A549 (cell line): ENCODE measurements around the gene NHSL1. TPM values are rescaled to one million over a fixed set of nuclear protein-coding genes. Genes with fewer than 3 reads are reported as not detected.

Experiments
- ATAC-seq, 2 experiments: fragments of 200-7000 bp in 1 of 2; fragments of >200 bp in 1 of 2; cut with Nextera tagmentation in 1 of 2; cut with Tn5 transposase in 1 of 2; 3 replicates each; pipeline versions ENCODE4 v1.8.0 to v1.9.1; 2018 to 2020; ENCODE audit warnings: mild to moderate bottlenecking in 1 of 2, moderate library complexity in 1 of 2
- CTCF ChIA-PET: fragments of 300-600 bp; sonication (Branson Sonifier 250); formaldehyde crosslinking; extraction: SDS; loops from one replicate; lab custom pipeline; 2021; ENCODE audit warnings: antibody characterized with exemption, inconsistent platforms; lab: Yijun Ruan, JAX
- POLR2A ChIA-PET: fragments of 350-600 bp; formaldehyde crosslinking; extraction: SDS; loops from one replicate; lab custom pipeline; 2021; ENCODE audit warnings: antibody characterized with exemption, inconsistent platforms; lab: Yijun Ruan, JAX
- DNase-seq, 2 experiments: peaks; one replicate each; pipeline versions ENCODE4 v3.0.0 to v3.0.0-alpha.2; 2011 to 2016; ENCODE audit warnings: low read depth in 1 of 2, low spot score in 1 of 2
- FAIRE-seq: peaks from 2 replicates; lab custom pipeline; 2011; peaks lifted over from hg19 to GRCh38; lab: Jason Lieb, UNC
- H3K27ac ChIP-seq, 2 experiments: fragments of >200 bp; sonication (Bioruptor Twin); formaldehyde crosslinking; 3 replicates each; pipeline ENCODE4 v1.5.1; 2016 to 2017
- H3K4me1 ChIP-seq: fragments of >200 bp; sonication (Bioruptor Twin); formaldehyde crosslinking; 3 replicates; pipeline ENCODE4 v1.6.1; 2016
- H3K4me2 ChIP-seq: fragments of >200 bp; sonication (Bioruptor Twin); formaldehyde crosslinking; 3 replicates; pipeline ENCODE4 v1.6.1; 2016
- H3K4me3 ChIP-seq: fragments of >200 bp; sonication (Bioruptor Twin); formaldehyde crosslinking; 3 replicates; pipeline ENCODE4 v1.5.1; 2016
- H3K9me3 ChIP-seq: fragments of >200 bp; sonication (Bioruptor Twin); formaldehyde crosslinking; 3 replicates; pipeline ENCODE4 v1.6.1; 2016
- BCL3 ChIP-seq: fragments of >200 bp; sonication (Bioruptor Twin); formaldehyde crosslinking; IDR thresholded peaks from 3 replicates; pipeline ENCODE4 v1.6.1; 2016
- CBX8 ChIP-seq: fragments of 200-600 bp; sonication (generic); IDR thresholded peaks from 2 replicates; pipeline ENCODE4 v1.6.1; 2016
- CHD2 ChIP-seq: fragments of 150-350 bp; IDR thresholded peaks from 2 replicates; pipeline ENCODE4 v1.6.1; 2014; ENCODE audit warnings: low read length; ENCODE audit not compliant: partially characterized antibody
- CHD4 ChIP-seq: fragments of 200-600 bp; sonication (generic); IDR thresholded peaks from 2 replicates; pipeline ENCODE4 v1.6.1; 2016; ENCODE audit warnings: antibody characterized with exemption, mild to moderate bottlenecking, borderline replicate concordance
- CTCF ChIP-seq: fragments of >200 bp; sonication (Bioruptor Twin); formaldehyde crosslinking; IDR thresholded peaks from 3 replicates; pipeline ENCODE4 v1.5.1; 2016
- FOSB ChIP-seq: fragments of 250-450 bp; sonication (Bioruptor Pico); IDR thresholded peaks from 2 replicates; pipeline ENCODE4 v1.5.0; 2020; ENCODE audit warnings: mild to moderate bottlenecking, moderate library complexity
- FOXS1 ChIP-seq: fragments of 250-450 bp; sonication (Bioruptor Pico); IDR thresholded peaks from 2 replicates; pipeline ENCODE4 v1.5.0; 2020; ENCODE audit warnings: mild to moderate bottlenecking, moderate library complexity
- HDAC2 ChIP-seq: fragments of 200-600 bp; sonication (generic); IDR thresholded peaks from 2 replicates; pipeline ENCODE4 v1.6.1; 2016
- HOXA7 ChIP-seq: fragments of 250-450 bp; sonication (Bioruptor Pico); IDR thresholded peaks from 2 replicates; pipeline ENCODE4 v1.5.0; 2020; ENCODE audit warnings: mild to moderate bottlenecking, moderate library complexity
- HOXB13 ChIP-seq: fragments of 250-450 bp; sonication (Bioruptor Pico); IDR thresholded peaks from 2 replicates; pipeline ENCODE4 v1.5.0; 2020; ENCODE audit warnings: low read depth, mild to moderate bottlenecking, moderate library complexity
- HOXB5 ChIP-seq: fragments of 250-450 bp; sonication (Bioruptor Pico); IDR thresholded peaks from 2 replicates; pipeline ENCODE4 v1.5.0; 2020; ENCODE audit warnings: mild to moderate bottlenecking, moderate library complexity
- KDM1A ChIP-seq: fragments of 200-600 bp; sonication (generic); IDR thresholded peaks from 2 replicates; pipeline ENCODE4 v1.6.1; 2016; ENCODE audit warnings: low read depth, mild to moderate bottlenecking
- MYC ChIP-seq: IDR thresholded peaks from 2 replicates; pipeline ENCODE4 v1.6.1; 2012; ENCODE audit warnings: mild to moderate bottlenecking, inconsistent platforms, low read length, improper control_type of control experiment, borderline replicate concordance
- NR3C1 ChIP-seq: fragments of >200 bp; sonication (Bioruptor Twin); formaldehyde crosslinking; IDR thresholded peaks from 3 replicates; pipeline ENCODE4 v1.6.1; 2017
- PHF8 ChIP-seq: fragments of 200-600 bp; sonication (generic); IDR thresholded peaks from 2 replicates; pipeline ENCODE4 v1.6.1; 2016; ENCODE audit warnings: low read depth, mild to moderate bottlenecking, antibody characterized with exemption, moderate library complexity, borderline replicate concordance
- RCOR1 ChIP-seq: fragments of 150-350 bp; IDR thresholded peaks from 2 replicates; pipeline ENCODE4 v1.6.1; 2014; ENCODE audit warnings: antibody characterized with exemption, low read length, low read depth
- SREBF2 ChIP-seq: fragments of 450-650 bp; IDR thresholded peaks from 2 replicates; pipeline ENCODE4 v1.6.1; 2014; ENCODE audit warnings: mild to moderate bottlenecking, moderate library complexity
- USF2 ChIP-seq: fragments of 450-650 bp; IDR thresholded peaks from 2 replicates; pipeline ENCODE4 v1.6.1; 2014; ENCODE audit warnings: antibody characterized with exemption
- ZFP36 ChIP-seq: fragments of 450-650 bp; IDR thresholded peaks from 2 replicates; pipeline ENCODE4 v1.6.1; 2014; ENCODE audit warnings: borderline replicate concordance; ENCODE audit not compliant: partially characterized antibody
- ZSCAN20 ChIP-seq: fragments of 250-450 bp; sonication (Bioruptor Pico); IDR thresholded peaks from 2 replicates; pipeline ENCODE4 v1.8.0; 2022; ENCODE audit warnings: mild to moderate bottlenecking, moderate library complexity
- whole genome bisulfite sequencing: methylation state at CpG from one replicate; pipeline ENCODE4 v1.1.6; 2017; ENCODE audit errors: missing lambda C conversion rate; 5-methylcytosine and 5-hydroxymethylcytosine counted together
- polyA plus RNA-seq, 4 experiments: library from polyadenylated mRNA; depleted of rRNA in 3 of 4; stranded (reverse); fragments of >200 nt; fragmentation: RNase III in 1 of 4; extraction: RNeasy Plus Mini Kit Qiagen cat#74134 plus additional on column Dnase treatment in 1 of 4; gene quantifications; 2 replicates in 3 of 4; 3 replicates in 1 of 4; pipeline ENCODE4 v1.2.3, GENCODE V29; 2011 to 2017

Gene NHSL1
- polyA plus RNA-seq, 2 of the 4 experiments (the other 2 are of a cell fraction): 1.6 to 2.8 TPM

GRCh38 chr6:138441965-138442364, 57.3 kb downstream of the NHSL1 start:
- DNase-seq (no peak), ATAC-seq (no peak), FAIRE-seq (no peak)
- Histone ChIP-seq H3K4me1 (no peaks in the 10 kb centered on the region), H3K4me2 (no peak overlapping the region), H3K9me3 (no peaks in the 10 kb centered on the region), H3K27ac (no peak overlapping the region)
- TF ChIP-seq USF2: no peak
- no peak for TF ChIP-seq BCL3
- no peak for TF ChIP-seq HOXA7 (CRISPR knock-in tag)
- TF ChIP-seq CTCF: no peak
- TF ChIP-seq RCOR1: no peak
- TF ChIP-seq CHD2: no peak
- no peak for TF ChIP-seq MYC
- TF ChIP-seq ZSCAN20: no peak
- TF ChIP-seq, all 56 proteins: peak for 0
- ChIA-PET POLR2A (no interaction called here), CTCF (interaction anchor here (1.2 to 1.7 kb wide), 2 partner anchors 12 to 67 kb away, joined by 4 to 7 read pairs; no protein-coding TSS in a partner anchor)
- no peak overlapping the region for H3K4me3 ChIP-seq
- 83% methylated on average over 6 of the region's 6 CpGs for WGBS

GRCh38 chr6:138440758-138441357, 58.4 kb downstream of the NHSL1 start:
- no peak overlapping the region for H3K4me3 ChIP-seq
- 74% methylated on average over 4 of the region's 4 CpGs for WGBS
- CTCF ChIA-PET: interaction anchor here (1.2 to 1.7 kb wide), 2 partner anchors 11 to 69 kb away, joined by 4 to 7 read pairs; no protein-coding TSS in a partner anchor
- POLR2A ChIA-PET: no interaction called here
- TF ChIP-seq SREBF2 (no peak), HDAC2 (no peak), HOXB5 (no peak)
- ATAC-seq (no peak), FAIRE-seq (no peak), DNase-seq (no peak)
- H3K4me2 ChIP-seq: no peak overlapping the region
- H3K9me3 ChIP-seq: no peaks in the 10 kb centered on the region
- H3K27ac ChIP-seq: no peak overlapping the region
- no peaks in the 10 kb centered on the region for H3K4me1 ChIP-seq

GRCh38 chr6:138440296-138440695, 59.0 kb downstream of the NHSL1 start:
- no peaks in the 10 kb centered on the region for H3K9me3 ChIP-seq
- ATAC-seq (no peak), FAIRE-seq (no peak), DNase-seq (no peak)
- H3K4me1 ChIP-seq: no peaks in the 10 kb centered on the region
- TF ChIP-seq HOXB13 (CRISPR knock-in tag): no peak
- TF ChIP-seq NR3C1: no peak
- no peak for TF ChIP-seq FOXS1 (CRISPR knock-in tag)
- no peak for TF ChIP-seq PHF8
- TF ChIP-seq HOXA7 (CRISPR knock-in tag): no peak
- no peak for TF ChIP-seq FOSB (CRISPR knock-in tag)
- TF ChIP-seq USF2: no peak
- no peak for TF ChIP-seq KDM1A
- no peak for TF ChIP-seq ZFP36
- TF ChIP-seq CBX8: no peak
- TF ChIP-seq CHD4: no peak
- ChIA-PET POLR2A (no interaction called here), CTCF (no interaction called here)
- no peak overlapping the region for H3K4me2 ChIP-seq
- H3K27ac ChIP-seq: no peak overlapping the region
- no peak overlapping the region for H3K4me3 ChIP-seq
- 83% methylated on average over 2 of the region's 3 CpGs for WGBS
